H9 (cell line): ENCODE data around the gene CDC45. TPM values are rescaled to one million over a fixed set of nuclear protein-coding genes. Genes with fewer than 3 reads are reported as not detected.

ENCODE experiments used
- DNase-seq: peaks from one replicate; pipeline ENCODE4 v3.0.0-alpha.2; 2017
- H2AFZ ChIP-seq: one replicate; pipeline ENCODE4 v1.6.1; 2013; ENCODE audit warnings: mild to moderate bottlenecking, low read length, control low read depth, moderate library complexity
- H2AK5ac ChIP-seq: 2 replicates; pipeline ENCODE4 v1.6.1; 2013; ENCODE audit warnings: low read length, control low read depth, mixed read lengths; ENCODE audit not compliant: insufficient read length
- H2BK120ac ChIP-seq: one replicate; pipeline ENCODE4 v1.6.1; 2013; ENCODE audit warnings: low read depth, mild to moderate bottlenecking, low read length, control low read depth, inconsistent platforms; ENCODE audit not compliant: poor library complexity, severe bottlenecking
- H2BK12ac ChIP-seq: 2 replicates; pipeline ENCODE4 v1.6.1; 2013; ENCODE audit warnings: low read length, control low read depth, mixed read lengths, low read depth; ENCODE audit not compliant: insufficient read length
- H2BK15ac ChIP-seq: 2 replicates; pipeline ENCODE4 v1.6.1; 2013; ENCODE audit warnings: low read depth, low read length, control low read depth
- H2BK20ac ChIP-seq: one replicate; pipeline ENCODE4 v1.6.1; 2013; ENCODE audit warnings: low read depth, mild to moderate bottlenecking, low read length, control low read depth, inconsistent platforms; ENCODE audit not compliant: poor library complexity, severe bottlenecking
- H2BK5ac ChIP-seq: 2 replicates; pipeline ENCODE4 v1.6.1; 2013; ENCODE audit warnings: low read length, control low read depth, mixed read lengths; ENCODE audit not compliant: insufficient read length
- H3K14ac ChIP-seq: 2 replicates; pipeline ENCODE4 v1.6.1; 2013; ENCODE audit warnings: low read length, control low read depth; ENCODE audit not compliant: insufficient read depth
- H3K18ac ChIP-seq: 2 replicates; pipeline ENCODE4 v1.6.1; 2013; ENCODE audit warnings: low read depth, mild to moderate bottlenecking, mixed read lengths, low read length, control low read depth; ENCODE audit not compliant: insufficient read length
- H3K23ac ChIP-seq: 2 replicates; pipeline ENCODE4 v1.6.1; 2013; ENCODE audit warnings: low read length, control low read depth, mixed read lengths, low read depth; ENCODE audit not compliant: insufficient read length
- H3K23me2 ChIP-seq: 2 replicates; pipeline ENCODE4 v1.6.1; 2013; ENCODE audit warnings: low read depth, mild to moderate bottlenecking, mixed read lengths, low read length, control low read depth; ENCODE audit not compliant: insufficient read length, poor library complexity, severe bottlenecking
- H3K27ac ChIP-seq: 2 replicates; pipeline ENCODE4 v1.5.1; 2013; ENCODE audit warnings: low read length, control low read depth, mixed read lengths, low read depth; ENCODE audit not compliant: insufficient read length
- H3K27me3 ChIP-seq: 2 replicates; pipeline ENCODE4 v1.6.1; 2013; ENCODE audit warnings: low read length, control low read depth, inconsistent platforms; ENCODE audit not compliant: insufficient read depth
- H3K4ac ChIP-seq: 2 replicates; pipeline ENCODE4 v1.6.1; 2013; ENCODE audit warnings: low read depth, mild to moderate bottlenecking, control low read depth, inconsistent platforms, low read length, moderate library complexity
- H3K4me1 ChIP-seq: 2 replicates; pipeline ENCODE4 v1.6.1; 2013; ENCODE audit warnings: low read length, control low read depth, inconsistent platforms; ENCODE audit not compliant: insufficient read depth
- H3K4me2 ChIP-seq: 2 replicates; pipeline ENCODE4 v1.6.1; 2013; ENCODE audit warnings: low read length, control low read depth, mixed read lengths; ENCODE audit not compliant: insufficient read length, insufficient read depth
- H3K56ac ChIP-seq: 2 replicates; pipeline ENCODE4 v1.6.1; 2013; ENCODE audit warnings: low read depth, mild to moderate bottlenecking, mixed read lengths, low read length, control low read depth; ENCODE audit not compliant: insufficient read length
- H3K79me1 ChIP-seq: 2 replicates; pipeline ENCODE4 v1.6.1; 2013; ENCODE audit warnings: low read depth, mild to moderate bottlenecking, moderate library complexity, low read length, control low read depth, inconsistent platforms; ENCODE audit not compliant: insufficient read depth, poor library complexity, severe bottlenecking
- H3K79me2 ChIP-seq: 2 replicates; pipeline ENCODE4 v1.6.1; 2013; ENCODE audit warnings: low read length, control low read depth, inconsistent platforms; ENCODE audit not compliant: insufficient read depth
- H3K9ac ChIP-seq: 2 replicates; pipeline ENCODE4 v1.6.1; 2013; ENCODE audit warnings: low read length, control low read depth, mixed read lengths; ENCODE audit not compliant: insufficient read length; ENCODE audit errors: extremely low read depth
- H3K9me3 ChIP-seq: one replicate; pipeline ENCODE4 v1.6.1; 2013; ENCODE audit warnings: low read depth, low read length, inconsistent platforms; ENCODE audit not compliant: control insufficient read depth
- H3T11ph ChIP-seq: one replicate; pipeline ENCODE4 v1.6.1; 2013; ENCODE audit warnings: mild to moderate bottlenecking, low read length, control low read depth, inconsistent platforms
- H4K20me1 ChIP-seq: one replicate; pipeline ENCODE4 v1.6.1; 2013; ENCODE audit not compliant: control insufficient read depth, insufficient read length, insufficient read depth
- H4K5ac ChIP-seq: 2 replicates; pipeline ENCODE4 v1.6.1; 2013; ENCODE audit warnings: low read depth, mild to moderate bottlenecking, mixed read lengths, low read length, control low read depth; ENCODE audit not compliant: insufficient read length
- H4K8ac ChIP-seq: replicated peaks from 2 replicates; pipeline ENCODE4 v1.6.1; 2013; ENCODE audit warnings: low read length, control low read depth, mixed read lengths, low read depth; ENCODE audit not compliant: insufficient read length
- H4K91ac ChIP-seq: 2 replicates; pipeline ENCODE4 v1.6.1; 2013; ENCODE audit warnings: low read depth, mild to moderate bottlenecking, moderate library complexity, mixed read lengths, low read length, control low read depth; ENCODE audit not compliant: insufficient read length
- H3K27ac Mint-ChIP-seq, 3 experiments: 2 replicates in 2 of 3; 3 replicates in 1 of 3; pipeline ENCODE4 v1.8.0; 2020 to 2021; ENCODE audit warnings: mixed read lengths in 3 of 3, mild to moderate bottlenecking in 1 of 3, moderate library complexity in 1 of 3
- H3K27me3 Mint-ChIP-seq: 2 replicates; pipeline ENCODE4 v1.8.0; 2021; ENCODE audit warnings: low read depth, mild to moderate bottlenecking, moderate library complexity, mixed read lengths
- H3K36me3 Mint-ChIP-seq, 3 experiments: 2 replicates in 2 of 3; 3 replicates in 1 of 3; pipeline ENCODE4 v1.8.0; 2020 to 2021; ENCODE audit warnings: low read depth in 3 of 3, mixed read lengths in 3 of 3; ENCODE audit not compliant: insufficient read depth in 1 of 3
- H3K4me1 Mint-ChIP-seq, 2 experiments: 2 replicates each; pipeline ENCODE4 v1.8.0; 2020; ENCODE audit warnings: mixed read lengths in 2 of 2
- H3K4me3 Mint-ChIP-seq, 2 experiments: 2 replicates in 1 of 2; 3 replicates in 1 of 2; pipeline ENCODE4 v1.8.0; 2020 to 2021; ENCODE audit warnings: mild to moderate bottlenecking in 2 of 2, mixed read lengths in 2 of 2, moderate library complexity in 1 of 2
- H3K9me3 Mint-ChIP-seq, 2 experiments: 2 replicates in 1 of 2; 3 replicates in 1 of 2; pipeline ENCODE4 v1.8.0; 2020; ENCODE audit warnings: mild to moderate bottlenecking in 2 of 2, mixed read lengths in 2 of 2, moderate library complexity in 1 of 2
- CTCF ChIP-seq: fragments of 200-600 bp; sonication (generic); conservative IDR thresholded peaks from 3 replicates; pipeline ENCODE4 v1.8.0; 2021; ENCODE audit warnings: antibody characterized with exemption, mild to moderate bottlenecking
- WGBS: extraction: QIAGEN DNeasy Blood & Tissue Kit; methylation state at CpG from one replicate; pipeline ENCODE4 v1.1.7; 2013; ENCODE audit warnings: missing lambda C conversion rate, low lambda C conversion rate, mixed read lengths; ENCODE audit not compliant: insufficient read length; ENCODE audit errors: extremely low coverage; 5-methylcytosine and 5-hydroxymethylcytosine counted together
- total RNA-seq: library from RNA; stranded (reverse); gene quantifications from 2 replicates; pipeline ENCODE4 v1.2.1, GENCODE V29; 2021

CDC45 gene
- total RNA-seq, 1 experiment from 2014 or later, result 35.7 TPM

GRCh38 chr22:19529811-19530210, 50.1 kb downstream of the CDC45 start:
- Histone ChIP-seq H2BK120ac (no peak overlapping the region), H3T11ph (no peak overlapping the region), H2AK5ac (no peak overlapping the region), H3K79me2 (no peaks in the 10 kb centered on the region), H3K9me3 (no peaks in the 10 kb centered on the region), H4K5ac (no peak overlapping the region), H3K27ac (no peak overlapping the region), H3K56ac (no peak overlapping the region), H3K14ac (no peak overlapping the region), H3K4me1 (no peaks in the 10 kb centered on the region), H3K4me2 (no peak overlapping the region), H3K18ac (no peak overlapping the region), H2BK15ac (no peak overlapping the region), H3K23ac (no peak overlapping the region), H3K23me2 (no peaks in the 10 kb centered on the region), H3K79me1 (no peaks in the 10 kb centered on the region), H2BK5ac (no peak overlapping the region), H4K20me1 (no peaks in the 10 kb centered on the region), H3K9ac (no peak overlapping the region), H2AFZ (no peak overlapping the region), H4K8ac (no peak overlapping the region), H3K4ac (no peak overlapping the region), H2BK20ac (no peak overlapping the region), H3K27me3 (no peaks in the 10 kb centered on the region; the same call in 1 of the 2 replicates), H2BK12ac (no peak overlapping the region), H4K91ac (no peak overlapping the region)
- H3K27ac Mint-ChIP-seq, result no peak overlapping the region
- no peak overlapping the region for H3K4me3 Mint-ChIP-seq
- DNase-seq, result no peak
- H3K4me1 Mint-ChIP-seq, result peaks cover under 1 to 4% of the 10 kb centered on the region in 2 experiments; a peak in 3 of 4 replicates
- WGBS, result no CpG with 5 or more reads among the region's 4 CpGs
- peaks cover 45% of the 10 kb centered on the region for H3K27me3 Mint-ChIP-seq
- no peaks in the 10 kb centered on the region for H3K9me3 Mint-ChIP-seq
- no peak for TF ChIP-seq CTCF
- no peaks in the 10 kb centered on the region for H3K36me3 Mint-ChIP-seq
